AML-193 (cell line): ENCODE measurements around the gene IPCEF1.
"Not testable (repeated sequence)": the region's sequence is repeated elsewhere in the genome, so short reads cannot be mapped to it uniquely, and the experiment has no call there.

Source experiments
- DNase-seq, 2 experiments: peaks; one replicate each; lab custom pipeline; 2025; lab: John Stamatoyannopoulos, UW

IPCEF1 gene

GRCh38 chr6:154331750-154332149, 24.9 kb downstream of the IPCEF1 start:
- DNase-seq, result no peak

- DNase-seq, result no peak
These were observed 27.0 kb downstream of the IPCEF1 start for GRCh38 chr6:154329350-154330170.

- not testable (repeated sequence) for DNase-seq
These were observed 29.3 kb downstream of the IPCEF1 start for GRCh38 chr6:154327313-154327712.

- DNase-seq, result no peak
These were observed 31.5 kb downstream of the IPCEF1 start for GRCh38 chr6:154325142-154325541.

GRCh38 chr6:154320181-154320580, 36.4 kb downstream of the IPCEF1 start:
- DNase-seq, result no peak

GRCh38 chr6:154319231-154319858, 37.3 kb downstream of the IPCEF1 start:
- DNase-seq, result no peak

GRCh38 chr6:154318721-154319120, 37.9 kb downstream of the IPCEF1 start:
- DNase-seq, result no peak

GRCh38 chr6:154316131-154316530, 40.5 kb downstream of the IPCEF1 start:
- no peak for DNase-seq

- DNase-seq, result no peak
These were observed 42.5 kb downstream of the IPCEF1 start for GRCh38 chr6:154314084-154314483.

GRCh38 chr6:154308986-154309385, 47.6 kb downstream of the IPCEF1 start:
- no peak for DNase-seq

- no peak for DNase-seq
These were observed 48.7 kb downstream of the IPCEF1 start for GRCh38 chr6:154307696-154308425.

GRCh38 chr6:154307147-154307546, 49.5 kb downstream of the IPCEF1 start:
- DNase-seq, result not testable (repeated sequence)

- no peak for DNase-seq
These were observed 49.9 kb downstream of the IPCEF1 start for GRCh38 chr6:154306696-154307095.

GRCh38 chr6:154304191-154304590, 52.4 kb downstream of the IPCEF1 start:
- no peak for DNase-seq

- DNase-seq, result not testable (repeated sequence)
These were observed 53.0 kb downstream of the IPCEF1 start for GRCh38 chr6:154303642-154304041.

GRCh38 chr6:154301839-154302752, 54.5 kb downstream of the IPCEF1 start:
- peak; percentile 97 to 98 for DNase-seq

- DNase-seq, result no peak
These were observed 55.4 kb downstream of the IPCEF1 start for GRCh38 chr6:154301086-154301625.

- DNase-seq, result no peak
These were observed 58.3 kb downstream of the IPCEF1 start for GRCh38 chr6:154298297-154298696.

- no peak for DNase-seq
These were observed 58.9 kb downstream of the IPCEF1 start for GRCh38 chr6:154297721-154298120.

GRCh38 chr6:154297210-154297609, 59.4 kb downstream of the IPCEF1 start:
- DNase-seq, result no peak

GRCh38 chr6:154295733-154296132, 60.9 kb downstream of the IPCEF1 start:
- no peak for DNase-seq
